GM19023 (cell line): ENCODE data around the gene MRPL51.
"Not testable (repeated sequence)": the region's sequence is repeated elsewhere in the genome, so short reads cannot be mapped to it uniquely, and the experiment has no call there.

Experiments
- ATAC-seq: cut with Tn5 transposase; IDR thresholded peaks from one replicate; pipeline ENCODE4 v1.9.1; 2021; ENCODE audit warnings: mild to moderate bottlenecking, moderate library complexity; ENCODE audit not compliant: unreplicated experiment

The MRPL51 gene

GRCh38 chr12:6489449-6489848, 3.6 kb downstream of the MRPL51 start:
- no peak for ATAC-seq

DNA sequence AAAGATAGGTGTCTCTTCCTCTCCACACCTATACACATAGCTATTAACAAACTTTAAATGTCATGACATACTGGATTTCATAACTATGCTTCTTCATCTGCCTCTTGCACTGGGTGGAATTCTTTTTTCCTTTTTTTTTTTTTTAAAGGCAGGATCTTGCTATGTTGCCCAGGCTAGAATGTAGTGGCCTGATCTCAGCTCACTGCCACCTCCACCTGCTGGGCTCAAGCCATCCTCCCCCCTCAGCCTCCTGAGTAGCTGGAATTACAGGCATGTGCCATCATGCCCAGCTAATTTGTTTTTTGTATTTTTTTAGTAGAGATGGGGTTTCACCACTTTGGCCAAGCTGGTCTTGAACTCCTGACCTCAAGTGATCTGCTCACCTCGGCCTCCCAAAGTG, 4.8 kb downstream of the MRPL51 start:
- ATAC-seq: no peak

DNA sequence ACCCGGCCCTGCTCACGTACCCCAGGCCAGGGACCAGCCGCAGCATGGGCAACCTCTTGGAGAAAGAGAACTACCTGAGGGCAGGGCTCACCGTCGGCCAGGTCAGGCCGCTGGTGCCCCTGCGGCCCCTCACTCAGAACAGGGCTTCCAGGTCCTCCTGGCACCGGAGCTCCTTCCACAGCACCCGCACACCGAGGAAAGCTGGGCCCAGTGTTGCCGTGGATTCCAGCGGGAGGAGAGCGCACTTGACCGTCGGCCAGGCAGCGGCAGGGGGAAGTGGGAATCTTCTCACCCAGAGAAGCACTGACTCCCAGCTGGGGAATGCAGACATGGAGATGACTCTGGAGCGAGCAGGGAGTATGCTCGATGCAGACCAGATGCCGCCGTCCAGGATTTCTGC, 14.6 kb downstream of the MRPL51 start:
- ATAC-seq: no peak

GRCh38 chr12:6477601-6478377, 15.3 kb downstream of the MRPL51 start:
- ATAC-seq: not testable (repeated sequence)

DNA sequence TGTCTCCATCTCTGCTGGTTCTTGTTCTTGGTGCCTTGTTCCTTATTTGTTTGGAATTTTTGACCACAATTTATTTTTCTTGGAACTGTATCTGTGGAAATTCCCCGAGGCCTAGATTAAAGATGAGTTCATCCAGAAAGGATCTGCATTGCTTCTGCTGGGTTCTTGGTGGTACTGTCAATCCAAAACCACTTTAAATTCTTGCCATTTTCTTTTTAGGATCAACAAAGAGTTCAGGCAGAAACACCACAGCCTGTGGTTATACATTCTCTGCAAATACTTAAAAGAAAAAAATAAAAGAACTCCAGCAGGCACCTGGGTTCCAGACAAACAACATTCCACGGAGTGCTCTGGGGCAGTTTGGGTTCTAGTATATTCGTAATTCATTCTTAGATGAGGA, 16.6 kb downstream of the MRPL51 start:
- ATAC-seq: no peak

GRCh38 chr12:6475233-6475975, 17.7 kb downstream of the MRPL51 start:
- not testable (repeated sequence) for ATAC-seq

- no peak for ATAC-seq
These were observed 20.6 kb downstream of the MRPL51 start for GRCh38 chr12:6472491-6472890.

DNA sequence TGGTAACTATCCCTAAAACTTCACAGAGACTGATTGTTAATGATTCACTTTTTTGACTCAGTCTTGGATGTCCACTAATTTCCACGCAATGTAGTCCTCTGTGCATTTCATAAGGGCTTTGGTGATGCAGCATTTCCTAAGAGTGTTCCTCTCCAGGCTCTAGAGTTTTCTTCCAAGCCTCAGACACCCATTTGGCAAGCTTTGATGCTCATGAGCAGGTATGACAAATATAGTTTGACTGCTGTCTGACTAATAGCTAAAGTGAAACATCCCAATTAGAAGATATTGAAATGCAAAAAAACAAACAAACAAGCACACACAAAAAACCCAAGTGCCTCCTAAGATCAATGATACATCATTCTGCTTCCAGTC, 21.1 kb downstream of the MRPL51 start:
- no peak for ATAC-seq

GRCh38 chr12:6470375-6471163, 22.5 kb downstream of the MRPL51 start, which contains the start of gene VAMP1:
Gene VAMP1 (minus strand): TSS chr12:6470677. CDS start chr12:6470531, 146 bp downstream.
- ATAC-seq: peak; percentile 91

GRCh38 chr12:6469609-6470374, 23.3 kb downstream of the MRPL51 start:
- no peak for ATAC-seq

DNA sequence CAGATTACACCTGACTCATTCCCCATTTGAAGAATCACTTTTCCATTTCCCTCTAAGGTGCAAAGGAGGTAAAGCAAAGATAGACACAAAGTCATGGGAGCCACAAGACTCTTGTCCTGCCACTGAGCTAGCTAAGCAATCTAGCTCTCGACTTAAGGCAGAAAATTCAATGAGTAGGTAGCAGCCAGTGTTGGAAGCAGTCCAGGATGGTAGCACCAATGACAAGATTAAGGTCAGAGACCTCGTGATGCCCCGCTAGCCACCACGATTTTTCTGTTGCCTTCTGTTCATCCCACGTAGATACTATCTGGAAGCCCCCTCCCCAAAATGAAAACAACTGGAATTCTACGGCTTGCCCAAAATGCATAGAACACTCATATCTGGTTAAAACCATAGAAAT, 24.0 kb downstream of the MRPL51 start:
- ATAC-seq: no peak

- no peak for ATAC-seq
These were observed 24.8 kb downstream of the MRPL51 start for GRCh38 chr12:6468283-6468575.

DNA sequence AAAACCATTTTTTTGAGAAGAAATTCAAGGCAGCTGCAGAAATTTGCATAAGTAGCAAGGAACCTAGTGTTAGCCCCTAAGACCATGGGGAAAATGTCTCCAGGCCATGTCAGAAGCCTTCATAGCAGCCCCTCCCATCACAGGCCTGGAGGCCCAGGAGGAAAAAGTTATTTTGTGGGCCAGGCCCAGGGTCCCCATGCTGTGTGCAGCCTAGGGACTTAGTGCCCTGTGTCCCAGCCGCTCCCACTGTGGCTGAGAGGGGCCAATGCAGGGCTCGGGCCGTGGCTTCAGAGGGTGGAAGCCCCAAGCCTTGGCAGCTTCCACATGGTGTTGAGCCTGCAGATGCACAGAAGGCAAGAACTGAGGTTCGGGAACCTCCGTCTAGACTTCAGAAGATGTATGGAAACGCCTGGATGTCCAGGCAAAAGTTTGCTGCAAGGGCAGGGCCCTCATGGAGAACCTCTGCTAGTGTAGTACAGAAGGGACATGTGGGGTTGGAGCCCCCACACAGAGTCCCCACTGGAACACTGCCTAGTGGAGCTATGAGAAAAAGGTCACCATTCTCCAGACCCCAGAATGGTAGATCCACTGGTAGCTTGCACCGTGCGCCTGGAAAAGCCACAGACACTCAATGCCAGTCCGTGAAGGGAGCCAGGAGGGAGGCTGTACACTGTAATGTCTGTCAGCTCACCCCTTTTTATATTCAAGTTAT, 25.3 kb downstream of the MRPL51 start:
- ATAC-seq: not testable (repeated sequence)

GRCh38 chr12:6466751-6467150, 26.3 kb downstream of the MRPL51 start:
- ATAC-seq: not testable (repeated sequence)

DNA sequence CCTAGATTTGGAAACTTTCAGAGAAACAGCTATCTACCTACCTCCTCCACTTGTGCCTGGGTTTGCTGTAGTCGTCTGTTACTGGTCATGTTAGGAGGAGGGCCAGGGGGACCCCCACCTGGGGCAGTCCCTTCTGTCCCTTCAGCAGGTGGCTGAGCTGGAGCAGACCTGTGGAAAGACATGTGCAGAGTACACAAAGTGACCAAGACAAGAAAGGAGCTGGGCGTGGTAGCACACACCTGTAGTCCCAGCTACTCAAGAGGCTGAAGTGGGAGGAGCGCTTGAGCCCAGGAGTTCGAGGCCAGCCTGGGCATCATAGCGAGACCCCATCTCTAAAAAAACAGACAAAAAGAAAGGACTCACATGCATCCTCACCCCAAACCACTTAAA, 26.9 kb downstream of the MRPL51 start:
- no peak for ATAC-seq

DNA sequence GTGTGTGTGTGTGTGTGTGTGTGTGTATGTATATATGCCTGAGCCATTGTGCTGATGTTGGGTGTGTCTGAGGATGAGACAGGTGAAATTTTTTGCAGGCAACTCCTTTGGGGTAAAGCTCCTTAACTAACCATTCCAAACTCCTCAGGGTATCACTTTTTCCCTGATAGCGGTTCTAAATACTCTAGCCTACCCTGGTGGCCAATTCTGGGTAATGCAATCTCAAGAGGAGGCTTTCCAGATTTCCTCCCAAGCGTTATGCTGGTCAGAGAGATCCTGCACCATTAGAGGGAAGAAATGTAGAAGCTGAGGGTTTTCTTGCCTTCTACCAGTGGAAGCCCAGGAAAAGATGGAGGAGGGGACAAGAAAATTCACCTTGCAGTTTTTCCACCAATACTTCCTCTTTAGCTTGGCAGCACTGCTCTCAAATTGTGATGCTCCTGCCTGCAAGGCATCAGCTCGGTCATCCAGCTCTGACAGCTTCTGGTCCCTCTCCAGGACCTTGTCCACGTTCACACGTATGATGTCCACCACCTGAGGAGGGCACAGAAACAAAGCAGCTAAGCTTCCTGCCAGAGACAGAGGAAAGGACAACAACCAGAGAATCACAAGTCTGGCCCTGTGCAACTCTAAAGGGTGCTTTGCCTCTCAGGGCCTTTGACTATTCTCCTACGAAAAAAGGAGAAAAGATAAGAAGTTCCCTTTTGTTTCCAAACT, 27.4 kb downstream of the MRPL51 start:
- no peak for ATAC-seq

DNA sequence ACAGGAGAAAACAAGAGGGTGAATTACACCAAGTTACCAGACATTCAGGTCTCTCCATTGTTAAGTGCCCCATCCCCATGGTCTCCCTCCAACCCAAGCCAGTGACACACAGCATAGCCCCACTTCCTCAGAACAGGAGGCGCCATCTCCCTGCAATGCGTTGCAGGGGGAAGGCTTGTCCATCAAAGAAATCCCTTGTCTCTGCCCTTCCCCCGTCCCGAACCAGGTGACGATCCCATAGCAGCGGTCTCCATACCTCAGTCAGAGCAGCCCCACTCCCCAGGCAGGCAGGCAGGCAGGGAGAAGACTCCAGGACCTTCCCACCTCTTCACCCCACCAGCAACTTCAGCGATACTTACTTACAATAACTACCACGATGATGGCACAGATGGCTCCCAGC, 28.5 kb downstream of the MRPL51 start:
- no peak for ATAC-seq

DNA sequence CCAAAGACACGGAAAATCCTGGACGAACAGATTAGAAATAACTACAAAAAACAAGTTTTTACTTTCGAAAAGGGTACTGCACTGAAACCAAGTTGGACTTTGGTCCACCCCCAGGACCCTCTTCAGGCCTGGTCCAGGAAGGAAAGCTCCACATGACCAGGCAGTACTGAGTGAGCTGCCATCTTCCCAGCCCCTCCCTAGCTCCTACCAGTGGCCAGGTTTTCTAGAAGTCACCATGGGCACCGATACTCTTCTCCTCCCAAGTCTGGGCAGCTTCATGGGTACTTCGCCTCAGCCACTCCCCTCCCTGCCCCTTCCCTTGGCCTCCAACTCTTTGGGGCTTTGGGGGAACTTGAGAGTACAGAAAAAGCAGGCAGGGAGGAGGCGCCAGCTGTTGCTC, 29.2 kb downstream of the MRPL51 start:
- no peak for ATAC-seq

- no peak for ATAC-seq
These were observed 29.8 kb downstream of the MRPL51 start for GRCh38 chr12:6463216-6463615.
